NCI-H1694 treated with DMSO at 0.1 percent for 48 hours (cell line): ENCODE results near the gene ERI3.

Source experiments
- DNase-seq: peaks from one replicate; lab custom pipeline; 2025; lab: John Stamatoyannopoulos, UW

ERI3 gene

DNA sequence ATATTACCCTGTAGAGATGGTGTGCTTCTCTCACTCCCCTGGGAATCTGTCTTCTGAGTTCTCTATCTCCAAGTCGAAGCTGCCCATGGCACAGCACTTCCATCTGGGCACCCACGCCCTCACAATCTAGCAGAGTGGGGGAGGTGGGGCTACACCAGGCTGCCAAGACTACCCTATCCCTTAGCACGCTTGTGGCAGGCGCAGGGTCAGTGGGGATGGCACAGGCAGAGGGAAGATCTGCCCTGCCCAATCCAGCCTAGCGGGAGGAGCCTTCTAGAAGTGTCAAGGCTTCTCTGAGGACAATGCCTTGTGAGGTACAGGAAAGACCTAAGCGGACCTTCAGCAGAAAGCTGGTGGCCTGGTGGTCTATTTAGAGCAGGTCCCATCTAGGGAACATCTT lies 92.6 kb downstream of the ERI3 start:
- no peak for DNase-seq

DNA sequence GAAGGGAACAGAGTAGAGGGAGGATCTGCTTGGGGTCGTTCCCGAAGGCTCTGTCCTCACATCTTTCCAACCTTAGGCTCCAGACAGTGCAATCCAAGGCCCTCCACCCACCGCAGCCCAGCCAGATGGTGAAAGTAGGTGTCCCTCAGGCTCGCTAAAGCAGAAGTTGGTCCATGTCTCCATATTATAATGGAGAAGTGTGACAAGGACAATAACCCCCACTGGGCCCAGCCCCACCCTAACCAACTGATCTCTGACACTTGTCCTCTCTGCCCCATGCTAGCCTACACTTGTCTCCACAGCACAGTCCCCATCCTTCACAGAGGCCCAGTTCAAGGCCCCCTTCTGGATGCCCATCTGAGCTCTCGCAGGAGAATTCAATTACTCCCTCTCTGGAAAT lies 93.1 kb downstream of the ERI3 start:
- no peak for DNase-seq

DNA sequence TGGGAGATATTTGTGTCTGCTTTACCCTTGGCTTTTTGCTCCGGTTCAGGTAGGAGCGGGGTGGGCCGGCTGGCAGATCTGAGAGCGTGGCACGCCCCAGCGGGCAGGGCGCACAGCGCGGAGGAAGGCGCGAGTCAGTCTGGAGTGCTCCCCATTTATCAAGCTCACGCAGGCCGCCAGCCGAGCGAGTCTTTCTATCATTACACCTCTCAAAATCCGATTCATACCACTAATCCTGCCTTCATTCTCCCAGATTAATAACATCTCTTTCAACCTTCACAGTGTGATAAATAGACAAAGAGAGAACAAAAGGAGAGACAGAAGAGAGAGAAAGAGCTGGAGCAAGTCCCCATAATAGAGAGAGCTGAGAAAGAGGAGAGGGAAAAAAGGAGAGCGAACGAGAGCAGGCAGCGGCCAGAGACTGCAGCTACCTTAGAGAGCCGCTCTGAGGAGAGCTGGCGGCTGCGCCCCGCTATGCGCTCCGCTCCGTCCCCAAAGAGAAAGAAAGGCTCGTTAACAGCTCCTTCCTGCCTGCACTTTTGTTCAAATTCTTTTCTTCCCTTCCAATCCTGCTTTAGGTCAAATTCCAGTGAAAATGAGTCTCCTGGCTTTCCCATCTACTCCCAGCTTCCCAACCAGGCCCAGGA lies 93.8 kb downstream of the ERI3 start:
- no peak for DNase-seq

DNA sequence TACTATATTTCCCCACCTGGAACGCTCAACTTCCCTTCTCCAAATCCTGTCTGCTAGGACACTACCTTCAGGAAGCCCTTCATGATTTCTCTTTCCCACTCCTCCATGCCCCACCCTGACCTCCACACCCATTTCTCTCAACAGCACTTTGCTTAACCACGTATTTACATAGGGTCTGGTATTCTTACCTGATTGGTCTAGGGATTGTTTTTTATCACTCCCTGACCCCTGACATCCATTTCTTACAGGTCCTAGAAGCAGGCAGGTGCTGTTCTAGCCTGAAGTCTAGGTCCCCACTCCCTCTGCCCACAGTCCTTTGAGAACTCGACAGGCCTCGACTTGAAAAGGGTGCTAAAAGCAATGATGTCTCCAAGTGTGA lies 94.3 kb downstream of the ERI3 start:
- no peak for DNase-seq

DNA sequence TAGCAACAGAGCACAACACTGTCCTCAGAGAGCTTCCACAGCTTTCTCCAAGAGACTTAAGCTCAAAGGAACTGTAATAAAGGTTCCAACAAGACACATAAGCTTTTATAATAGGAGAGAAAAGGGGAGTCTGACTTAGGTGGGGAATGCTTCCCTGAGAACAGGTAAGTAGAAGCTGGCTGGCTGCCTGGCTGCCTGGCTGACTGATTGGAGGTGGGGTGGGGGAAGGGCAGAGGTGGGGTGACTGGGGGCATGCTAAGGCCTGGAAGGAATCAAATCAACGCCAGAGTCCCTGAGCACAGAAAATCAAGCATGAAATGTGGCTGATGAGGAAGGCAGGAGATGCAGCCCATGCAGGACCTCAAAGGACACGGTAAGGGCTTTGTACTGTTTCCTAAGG lies 96.0 kb downstream of the ERI3 start:
- DNase-seq = no peak

DNA sequence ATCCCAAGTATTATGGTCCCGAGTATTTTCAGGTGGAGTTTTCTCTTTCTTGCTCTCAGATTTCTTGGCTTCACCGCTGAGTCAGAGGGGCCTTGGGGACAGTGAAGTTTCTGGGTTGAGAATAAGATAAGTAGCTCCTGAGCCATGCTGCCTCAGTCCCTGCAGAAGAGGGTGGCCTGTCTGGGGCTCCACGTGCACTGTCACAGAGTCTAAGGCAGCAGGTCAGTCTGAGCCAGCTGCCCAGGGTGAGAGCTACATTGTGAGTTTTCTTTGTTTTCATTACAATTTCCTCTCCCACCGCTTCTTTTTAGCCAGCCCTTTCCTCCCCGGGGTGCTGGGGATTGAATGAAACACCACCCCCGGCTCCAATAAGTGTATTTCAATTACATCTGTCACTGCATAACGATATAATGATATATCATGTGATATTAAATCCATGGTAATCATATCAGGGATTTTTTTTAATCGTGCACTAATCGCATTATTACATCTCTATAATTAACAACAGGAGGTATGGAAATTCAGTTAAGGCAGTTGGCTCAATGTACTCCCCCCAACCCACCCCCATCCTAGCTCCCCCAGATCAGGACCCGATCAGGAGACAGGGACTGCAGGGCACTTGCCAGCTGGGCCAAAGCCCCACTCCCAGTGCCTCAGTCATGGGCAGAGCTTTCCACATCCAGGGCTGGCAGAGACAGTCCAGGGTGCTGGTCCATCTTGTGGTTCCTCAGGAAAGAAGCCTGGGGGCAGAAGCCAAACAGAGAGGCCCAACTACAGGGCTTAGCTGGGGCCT lies 98.1 kb downstream of the ERI3 start:
- DNase-seq = no peak

DNA sequence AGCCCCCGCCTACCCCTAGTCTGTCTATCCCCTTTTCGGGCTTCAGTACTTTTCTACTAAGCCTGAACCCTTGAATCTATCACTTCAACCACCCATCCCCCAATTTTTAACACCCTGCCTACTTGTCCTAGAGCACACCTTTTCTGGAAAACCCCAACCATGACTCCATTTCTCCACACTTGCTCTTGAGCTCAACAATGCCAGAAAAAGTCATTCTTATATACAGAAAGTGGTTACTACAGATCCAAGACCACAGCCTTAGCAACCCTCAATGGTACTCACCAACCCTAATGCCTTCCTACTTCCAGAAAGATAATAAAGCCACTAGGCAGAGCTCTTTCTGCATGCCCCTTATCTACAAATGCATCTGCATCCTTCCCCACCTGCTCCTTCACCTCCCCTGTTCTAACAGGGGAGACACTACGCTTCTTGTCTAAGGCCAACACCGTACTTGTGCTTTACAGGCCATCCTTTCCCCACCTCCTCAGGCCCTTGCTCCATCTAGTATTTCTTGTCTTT lies 100.6 kb downstream of the ERI3 start:
- DNase-seq = no peak

DNA sequence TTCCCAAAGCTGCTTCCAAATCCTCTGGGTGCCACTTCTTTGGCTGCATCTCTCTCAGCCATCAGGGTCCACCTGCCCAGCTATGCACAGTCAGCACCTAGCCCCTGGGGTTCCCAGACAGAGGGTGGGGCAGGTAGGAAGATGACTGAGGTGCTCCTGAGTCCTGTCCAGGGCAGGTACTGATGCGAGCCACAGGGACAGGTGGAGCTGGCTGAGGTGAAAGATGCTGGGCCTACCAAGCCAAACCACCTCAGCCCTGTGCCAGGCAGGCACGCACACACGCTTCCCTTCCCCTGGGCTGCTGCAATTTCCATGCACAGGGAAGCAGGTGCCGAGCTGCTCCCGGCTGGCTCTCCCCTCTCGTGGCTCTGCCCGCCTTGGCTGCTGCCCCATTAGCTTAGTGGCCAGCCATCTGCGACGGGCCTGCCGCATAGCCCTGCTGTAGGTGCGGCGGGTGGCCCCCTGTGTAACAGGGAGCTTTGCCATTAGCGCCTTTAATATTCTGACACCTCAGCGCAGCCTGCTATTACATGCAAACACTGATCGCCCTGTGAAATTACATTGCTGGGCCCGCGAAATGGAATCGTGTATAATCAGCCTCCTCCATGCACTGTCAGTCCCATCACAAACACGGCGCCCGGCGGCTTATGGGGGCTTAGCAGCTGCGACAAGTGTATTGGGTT lies 102.9 kb downstream of the ERI3 start:
- peak; percentile 23 for DNase-seq

DNA sequence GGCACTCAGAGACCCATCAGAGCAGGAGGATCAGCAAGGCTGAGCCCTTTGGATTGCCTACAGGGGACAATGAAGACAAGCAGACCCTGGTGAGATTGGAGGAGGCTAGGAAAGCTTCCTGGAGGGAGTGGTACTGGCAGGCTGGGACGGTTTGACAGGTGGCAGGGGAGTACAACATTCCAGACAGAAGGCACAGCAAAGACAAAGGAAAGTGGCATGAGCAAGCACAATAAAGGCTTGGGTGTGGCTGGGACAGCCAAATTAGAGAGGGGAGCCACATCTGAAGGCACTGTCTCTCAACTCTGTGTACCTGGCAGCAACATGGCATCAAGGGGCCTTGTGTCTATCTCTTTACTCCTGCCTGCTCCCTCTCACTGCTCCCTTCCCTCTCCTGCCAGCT lies 103.6 kb downstream of the ERI3 start:
- DNase-seq = no peak

DNA sequence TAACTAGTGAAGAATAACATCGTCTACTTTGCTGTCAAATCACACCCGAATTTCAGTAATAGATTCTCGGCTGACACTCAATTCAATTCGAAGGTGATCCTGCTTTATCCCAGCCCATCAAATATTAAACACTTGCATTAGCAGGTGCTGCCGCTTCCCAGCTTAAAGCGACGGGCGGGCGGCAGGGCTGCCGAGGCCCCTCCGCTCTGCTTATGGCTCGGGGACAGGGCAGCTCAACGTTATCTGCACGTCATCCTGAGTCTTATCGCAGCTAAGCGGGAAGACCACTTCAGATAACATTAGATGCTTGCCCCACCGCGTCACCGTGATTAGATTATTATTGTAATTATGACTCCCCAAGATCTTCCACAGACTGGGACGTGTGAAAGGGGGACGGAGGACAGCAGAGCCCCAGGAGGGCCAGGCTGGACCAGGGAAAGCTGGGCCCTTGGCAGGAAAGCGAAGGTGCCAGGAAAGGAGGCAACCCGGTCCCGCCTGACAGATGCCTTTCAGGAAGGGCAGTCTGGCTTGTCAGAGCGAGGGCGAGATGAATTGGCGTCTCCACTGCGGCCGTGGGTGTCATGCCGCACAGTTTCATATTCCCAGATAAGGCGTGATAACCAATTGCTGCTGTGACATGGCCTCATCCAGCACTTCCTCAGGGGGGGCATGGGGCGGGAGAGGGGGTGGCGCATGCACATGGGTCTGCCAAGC lies 104.8 kb downstream of the ERI3 start:
- no peak for DNase-seq

DNA sequence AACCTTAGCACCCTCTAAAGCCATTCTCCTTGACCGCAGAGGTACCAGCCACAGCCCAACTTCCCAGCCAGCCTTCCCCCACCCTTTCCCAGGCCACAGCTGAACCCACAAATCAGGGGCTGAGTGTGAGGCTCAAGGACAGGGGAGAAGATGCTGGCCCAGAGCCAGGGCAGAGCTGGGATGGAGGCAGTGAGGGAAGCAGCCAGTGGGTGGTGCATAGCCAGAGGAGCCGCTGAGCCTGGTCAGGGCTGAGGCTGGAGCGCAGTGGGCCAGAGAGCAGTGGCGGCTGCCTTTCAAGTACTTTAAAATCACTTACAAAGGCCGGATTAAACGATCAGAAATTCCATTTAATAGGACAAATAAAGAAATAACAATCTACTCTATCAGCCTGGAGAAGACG lies 105.5 kb downstream of the ERI3 start:
- DNase-seq = no peak

DNA sequence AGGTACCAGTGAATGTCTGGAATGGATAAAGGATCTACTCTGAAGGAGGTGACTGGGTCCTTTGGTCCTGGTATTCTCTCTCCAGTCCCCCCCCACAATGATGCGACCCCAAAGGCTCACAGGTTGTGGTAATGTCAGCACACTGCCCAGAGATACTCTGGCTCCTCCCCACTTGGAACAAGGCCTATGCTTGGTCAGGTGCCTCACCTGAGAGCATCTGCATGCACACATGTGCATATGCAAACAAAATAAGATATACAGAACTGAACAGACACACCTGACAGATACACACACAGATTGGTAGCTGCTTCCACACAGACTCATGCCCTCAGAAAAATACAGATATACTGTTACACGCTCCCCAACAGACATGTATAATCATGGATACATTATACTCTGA lies 108.3 kb downstream of the ERI3 start:
- no peak for DNase-seq

DNA sequence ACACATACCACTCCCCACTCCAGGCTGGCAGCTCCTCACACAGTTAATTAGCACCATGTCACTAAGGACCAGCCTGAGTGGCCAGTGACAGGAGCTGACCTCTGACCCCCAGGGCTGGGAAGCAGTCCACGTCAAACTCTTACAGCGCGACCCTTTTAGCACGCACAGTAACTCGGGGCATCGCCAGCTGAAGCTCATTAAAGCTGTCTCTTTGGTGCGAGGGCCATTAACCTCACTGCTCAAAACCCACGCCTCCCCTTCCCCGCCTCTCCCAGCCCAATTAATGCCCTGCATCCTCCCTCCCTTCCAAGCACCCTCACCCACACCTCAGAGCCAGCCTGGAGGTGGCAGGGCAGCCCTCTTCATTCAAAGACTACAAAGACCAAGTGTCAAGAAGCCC lies 110.1 kb downstream of the ERI3 start:
- DNase-seq = no peak

DNA sequence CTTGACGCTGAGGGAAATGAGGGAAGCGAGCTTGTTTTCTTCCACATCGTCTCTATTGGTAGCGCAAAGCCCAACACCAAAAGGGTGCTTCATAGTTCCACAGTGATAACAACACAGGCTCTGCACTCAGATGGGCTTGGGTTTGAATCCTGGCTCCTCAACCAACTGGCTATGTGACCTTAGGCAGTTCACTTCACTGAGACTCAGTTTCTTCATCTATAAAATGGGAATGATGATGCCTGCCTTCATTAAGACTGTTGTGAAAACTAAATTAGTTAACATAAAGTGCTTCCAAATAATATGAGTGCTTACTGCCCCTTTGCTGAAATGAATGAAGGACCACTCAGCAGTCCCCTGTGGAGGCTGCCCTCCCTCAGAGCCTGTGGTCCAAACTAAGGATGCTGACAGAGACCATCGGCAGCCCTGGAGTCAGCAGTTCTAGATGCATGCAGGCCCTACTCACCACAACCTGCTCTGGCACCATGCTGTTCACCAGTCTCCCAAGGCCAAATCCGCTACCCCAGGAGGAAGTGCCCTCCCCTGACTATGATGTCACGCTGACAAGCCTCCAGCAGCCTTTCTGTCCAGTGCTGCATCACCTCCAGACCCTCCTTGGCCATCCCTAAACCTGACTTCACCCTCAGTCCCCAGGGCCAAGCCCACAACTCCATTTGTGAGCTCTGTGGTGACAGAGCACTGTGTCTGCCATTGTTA lies 111.1 kb downstream of the ERI3 start:
- no peak for DNase-seq

DNA sequence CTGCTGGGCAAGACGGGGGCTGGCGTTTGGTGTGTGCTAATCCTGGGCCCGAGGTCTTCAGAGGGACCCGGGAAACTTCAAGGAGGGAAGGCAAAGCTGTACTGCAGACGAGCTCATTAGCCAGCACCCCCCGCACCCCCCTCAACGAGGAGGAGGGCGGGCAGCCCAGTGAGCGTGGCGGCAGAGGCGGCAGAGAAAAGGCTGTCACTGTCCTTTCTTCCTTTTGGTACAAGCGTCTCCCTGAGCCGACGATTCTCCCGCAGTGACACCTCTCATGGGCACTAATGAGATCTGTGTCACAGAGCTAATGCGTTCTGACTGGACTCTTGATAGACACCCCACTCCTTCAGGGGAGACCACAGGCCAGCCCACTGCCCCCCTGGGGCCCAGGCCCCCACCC lies 112.3 kb downstream of the ERI3 start:
- no peak for DNase-seq

DNA sequence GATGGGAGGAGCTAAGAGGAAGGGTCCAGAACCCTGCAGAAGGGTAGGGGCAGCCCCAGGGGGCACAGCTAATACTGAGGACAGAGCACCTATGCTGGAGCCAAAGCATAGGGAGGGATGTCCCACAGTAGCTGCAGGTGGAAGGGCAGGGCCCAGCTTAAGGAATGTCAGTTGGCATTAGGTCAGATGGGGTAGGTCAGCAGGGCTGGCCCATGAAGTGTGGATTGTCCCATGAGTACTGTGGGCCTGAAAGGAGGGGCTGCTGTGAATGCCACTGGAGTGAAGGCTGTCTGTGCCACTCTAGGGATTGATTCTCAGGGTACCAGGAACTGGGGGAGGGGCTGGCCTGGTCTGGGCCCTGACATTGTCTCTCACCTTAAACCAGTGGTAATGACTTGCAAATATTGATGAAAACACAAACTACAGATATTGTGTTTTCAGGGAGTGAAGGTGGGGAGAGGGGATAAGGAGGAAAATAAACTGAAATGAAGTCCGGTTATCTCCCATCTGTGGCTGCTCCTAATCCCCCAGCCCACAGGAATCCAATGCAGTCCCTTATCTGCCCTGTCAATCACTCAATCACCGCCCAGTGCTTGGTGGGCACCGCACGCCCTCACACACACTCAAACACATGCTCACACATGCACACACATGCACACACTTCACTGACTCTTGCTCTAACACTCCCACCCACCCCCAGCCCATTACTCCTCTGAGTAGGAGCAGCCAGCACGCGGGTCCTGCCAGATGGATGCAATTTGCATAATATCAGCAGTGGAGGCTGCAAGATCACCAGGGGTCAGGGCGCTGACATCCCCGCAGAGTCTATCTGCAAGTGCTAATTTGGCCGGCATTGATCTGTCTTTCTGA lies 114.0 kb downstream of the ERI3 start:
- DNase-seq = no peak

DNA sequence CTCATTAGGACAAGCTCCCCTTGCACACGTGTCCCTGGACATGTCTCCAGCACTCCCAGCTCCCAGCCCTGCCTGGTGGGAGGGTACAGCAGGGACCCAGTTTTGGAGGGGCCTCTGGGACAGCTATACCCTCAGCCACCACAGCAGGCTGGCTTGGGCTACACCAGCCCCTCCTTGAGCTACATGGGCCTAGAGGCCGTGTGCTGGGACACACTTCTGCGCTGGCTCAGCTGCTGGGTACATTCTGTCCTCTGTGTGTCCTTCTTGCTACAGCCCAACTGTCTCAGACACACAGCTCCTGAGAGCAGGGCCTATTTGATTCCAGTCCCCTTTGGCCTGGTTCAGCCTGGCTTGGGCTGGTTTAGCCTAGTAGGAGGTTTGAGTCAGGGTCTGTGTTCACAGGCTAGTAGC lies 115.1 kb downstream of the ERI3 start:
- no peak for DNase-seq

DNA sequence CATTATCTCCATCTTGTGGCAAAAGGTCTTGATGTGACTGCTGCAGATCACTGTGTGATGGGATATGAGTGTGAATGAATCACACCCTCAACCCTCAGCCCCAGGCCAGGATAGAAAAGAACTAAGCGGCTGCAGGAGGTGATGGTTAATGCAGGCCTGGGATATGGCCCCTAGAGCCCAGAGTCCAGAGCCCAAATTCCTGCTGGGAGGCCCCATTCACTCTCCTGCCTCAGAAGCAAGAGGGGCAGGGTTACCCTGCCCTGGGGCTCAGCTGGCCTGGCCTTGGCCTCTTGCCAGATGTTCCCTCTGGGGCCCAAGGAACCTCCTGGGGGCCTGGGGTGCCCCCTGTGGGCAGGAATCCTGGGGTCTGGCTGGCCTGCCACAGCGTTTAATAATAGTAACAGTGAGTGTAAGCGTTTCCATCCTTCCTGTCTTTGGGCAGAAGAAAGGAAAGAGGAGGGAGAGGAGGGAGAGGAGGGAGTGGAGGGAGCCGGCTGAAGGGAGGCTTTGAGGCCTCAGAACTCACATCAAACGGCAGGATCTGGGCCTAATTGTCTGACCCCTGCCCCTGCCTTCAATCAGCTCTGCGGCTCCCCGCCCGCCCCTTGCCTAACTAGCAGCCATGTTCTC lies 115.6 kb downstream of the ERI3 start:
- no peak for DNase-seq

DNA sequence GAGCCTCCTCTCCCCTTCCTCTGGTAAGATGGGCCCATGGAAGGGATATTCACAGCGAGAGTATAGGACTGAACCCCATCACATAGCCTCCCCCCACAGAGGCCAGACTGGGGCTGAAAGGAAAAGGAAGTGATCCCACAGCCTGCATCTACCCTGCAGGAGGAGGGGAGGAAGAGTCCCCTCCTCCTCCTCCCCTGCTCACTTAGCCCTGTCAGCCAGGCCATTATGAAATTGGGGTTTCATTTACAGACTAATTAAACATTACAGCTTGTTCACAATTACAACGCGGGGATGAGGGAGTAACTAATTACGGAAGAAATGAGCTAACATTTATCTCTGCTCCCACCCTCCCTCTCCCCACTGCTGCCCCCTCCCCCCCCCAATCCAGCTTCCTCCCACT lies 116.4 kb downstream of the ERI3 start:
- no peak for DNase-seq

DNA sequence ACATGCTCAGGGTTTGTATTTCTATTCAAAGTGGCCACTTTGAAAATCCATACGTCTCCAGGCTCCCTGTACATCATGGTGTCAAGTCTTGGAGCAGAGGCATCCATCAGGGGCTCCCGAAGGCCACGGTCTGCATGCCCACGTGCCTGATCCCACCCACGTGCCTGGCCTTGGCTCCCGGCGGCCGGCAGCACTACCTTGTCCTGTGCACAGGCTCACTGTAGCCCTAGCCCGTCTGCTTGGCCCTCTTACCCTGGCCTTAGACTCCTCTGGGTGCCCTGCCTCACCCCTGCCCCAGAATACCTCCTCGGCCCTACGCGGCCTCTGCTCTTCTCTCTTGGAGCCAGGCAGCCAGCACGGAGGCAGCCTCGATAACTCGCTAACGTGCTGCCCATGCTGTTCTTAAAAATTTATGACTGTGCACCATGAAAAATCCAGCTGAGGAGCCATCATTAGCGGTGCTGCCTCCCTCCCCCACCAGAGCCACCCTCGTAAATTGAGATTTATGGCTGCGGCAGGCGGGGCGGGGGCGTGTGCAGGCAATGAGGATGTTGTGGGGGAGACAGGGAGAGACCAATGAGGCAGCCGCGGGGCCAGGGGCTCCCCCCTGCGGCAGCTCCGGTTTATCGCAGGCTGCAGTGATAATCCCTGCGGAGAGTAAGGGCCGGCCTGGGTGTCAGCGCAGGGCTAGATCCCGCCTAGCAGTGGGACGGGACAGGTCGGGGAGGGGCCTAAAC lies 117.2 kb downstream of the ERI3 start:
- no peak for DNase-seq
